Spleen (tissue), 11 donors: ENCODE data around the gene ADAM10. TPM values are rescaled to one million over a fixed set of nuclear protein-coding genes. Genes with fewer than 3 reads are reported as not detected.

Source experiments
- DNase-seq: peaks from one replicate; pipeline ENCODE4 v3.0.0-alpha.2; 2020
- H3K27ac ChIP-seq, 8 donors: fragments of 200-600 bp; sonication (generic) in 7 of 8; 1 replicate in 4 of 8; 2 replicates in 4 of 8; pipeline versions ENCODE4 v1.5.0 to v1.8.0; 2016 to 2021; ENCODE audit warnings: inconsistent platforms in 4 of 8, mild to moderate bottlenecking in 4 of 8, moderate library complexity in 1 of 8
- H3K27me3 ChIP-seq, 7 donors: fragments of 200-600 bp; sonication (generic) in 6 of 7; replicated peaks in 1 of 7; 1 replicate in 4 of 7; 2 replicates in 3 of 7; pipeline versions ENCODE4 v1.5.0 to v1.8.0; 2016 to 2021; ENCODE audit warnings: inconsistent platforms in 3 of 7, mild to moderate bottlenecking in 1 of 7
- H3K36me3 ChIP-seq, 6 donors: fragments of 200-600 bp; sonication (generic) in 5 of 6; 1 replicate in 4 of 6; 2 replicates in 2 of 6; pipeline versions ENCODE4 v1.5.0 to v1.8.0; 2016 to 2021; ENCODE audit warnings: inconsistent platforms in 2 of 6
- H3K4me1 ChIP-seq, 6 donors: fragments of 200-600 bp; sonication (generic) in 5 of 6; 1 replicate in 3 of 6; 2 replicates in 3 of 6; pipeline versions ENCODE4 v1.5.0 to v1.8.0; 2016 to 2021; ENCODE audit warnings: inconsistent platforms in 3 of 6
- H3K4me3 ChIP-seq, 8 donors: fragments of 200-600 bp; sonication (generic) in 7 of 8; 1 replicate in 4 of 8; 2 replicates in 4 of 8; pipeline versions ENCODE4 v1.5.0 to v1.8.0; 2016 to 2021; ENCODE audit warnings: inconsistent platforms in 4 of 8, mild to moderate bottlenecking in 4 of 8, moderate library complexity in 2 of 8
- H3K9me3 ChIP-seq, 8 donors: fragments of 200-600 bp; sonication (generic) in 7 of 8; 1 replicate in 4 of 8; 2 replicates in 4 of 8; pipeline versions ENCODE4 v1.5.0 to v1.8.0; 2016 to 2021; ENCODE audit warnings: inconsistent platforms in 4 of 8
- CTCF ChIP-seq, 11 experiments: fragments of 200-600 bp in 7 of 11; fragments of 450-650 bp in 4 of 11; sonication (generic) in 4 of 11; IDR thresholded peaks in 8 of 11; conservative IDR thresholded peaks in 3 of 11; 1 replicate in 7 of 11; 2 replicates in 4 of 11; pipeline versions ENCODE4 v1.4.0 to v1.8.0; 2016 to 2021; ENCODE audit warnings: antibody characterized with exemption in 11 of 11, inconsistent platforms in 4 of 11, mild to moderate bottlenecking in 1 of 11
- POLR2A ChIP-seq, 3 donors: fragments of 450-650 bp; IDR thresholded peaks; one replicate each; pipeline ENCODE4 v1.5.1; 2017; ENCODE audit warnings: antibody characterized with exemption in 3 of 3, mild to moderate bottlenecking in 1 of 3
- POLR2AphosphoS5 ChIP-seq, 3 donors: sonication (generic); formaldehyde crosslinking; IDR thresholded peaks; one replicate each; pipeline ENCODE4 v1.5.1; 2017; ENCODE audit warnings: antibody characterized with exemption in 3 of 3
- WGBS, 5 donors: extraction: QIAGEN DNeasy Blood & Tissue Kit in 3 of 5; methylation state at CpG; one replicate each; pipeline versions ENCODE4 v1.1.5 to v1.1.7; 2013 to 2018; 5-methylcytosine and 5-hydroxymethylcytosine counted together
- intact Hi-C: fragments of 100-400 bp; cut with DNase I; formaldehyde crosslinking; loops from one replicate; pipeline ENCODE4 v1.15.0; 2023; ENCODE audit warnings: low total_unique reads
- polyA plus RNA-seq, 3 donors: library from polyadenylated mRNA; stranded (reverse); fragments of 200-250 nt; gene quantifications; one replicate each; pipeline ENCODE4 v1.2.1, GENCODE V29; 2013
- total RNA-seq, 7 donors: library from RNA; depleted of rRNA in 3 of 7; stranded (reverse); fragments of >200 nt in 3 of 7; fragmentation: NEBNext Ultra II Directional in 4 of 7; extraction: Animal tissue kit (Norgen Biotek cat#: 25700) in 4 of 7; gene quantifications; one replicate each; pipeline versions ENCODE4 v1.1.0 to v1.2.1, GENCODE V29; 2016 to 2021
- donor health status: healthy with polysubstance abuse.
- donor health status: DM: no; HTN: no; CAD: no; lungs with moderate emphysema.
- donor health status: DM: no; HTN: no; CAD: no.
- donor health status: Bipolar disorder and iron deficiency.
- donor health status: healthy.
- donor health status: DM: no; HTN: no; CAD: no.
- donor health status: DM: yes; HTN: yes; CAD: no.

The ADAM10 gene
- total and polyA plus RNA-seq, 10 donors, result 7.6 to 205 (median 123) TPM

GRCh38 chr15:58698887-58699641 lies 50.4 kb downstream of the ADAM10 start:
- no peak for TF ChIP-seq POLR2A (IDR thresholded peaks at IDR 0.05)
- no peak for TF ChIP-seq CTCF (IDR thresholded peaks at IDR 0.05 in 8 of 11, conservative IDR thresholded peaks at IDR 0.05 in 3 of 11)
- no peak for TF ChIP-seq POLR2AphosphoS5 (IDR thresholded peaks at IDR 0.05)
- peaks cover 0 to 36% (median 23%) of the 10 kb centered on the region in 8 donors for H3K9me3 ChIP-seq
- intact Hi-C loops, result no loop called here
- H3K4me1 ChIP-seq, result peaks cover 0 to 56% (median 25%) of the 10 kb centered on the region in 6 donors
- DNase-seq, result no peak
- no peak overlapping the region for H3K27ac ChIP-seq
- H3K4me3 ChIP-seq, result no peak overlapping the region
- 79 to 93% (median 85%) methylated on average over 2 of the region's 2 CpGs for WGBS, 5 donors
- peaks cover 0 to 38% (median 4%) of the 10 kb centered on the region in 6 donors for H3K36me3 ChIP-seq
- H3K27me3 ChIP-seq, result no peaks in the 10 kb centered on the region

- peaks cover 0 to 48% (median 14%) of the 10 kb centered on the region in 6 donors for H3K4me1 ChIP-seq
- H3K27ac ChIP-seq, result no peak overlapping the region
- H3K9me3 ChIP-seq, result peaks cover 0 to 25% (median 20%) of the 10 kb centered on the region in 8 donors
- no peak for DNase-seq
- no peak overlapping the region for H3K4me3 ChIP-seq
- intact Hi-C loops, result no loop called here
- TF ChIP-seq CTCF (IDR thresholded peaks at IDR 0.05 in 8 of 11, conservative IDR thresholded peaks at IDR 0.05 in 3 of 11), result no peak
- H3K27me3 ChIP-seq, result no peaks in the 10 kb centered on the region
- peaks cover 0 to 40% (median 4%) of the 10 kb centered on the region in 6 donors for H3K36me3 ChIP-seq
- 86 to 96% (median 94%) methylated on average over 2 of the region's 2 CpGs for WGBS, 5 donors
Observed at GRCh38 chr15:58697220-58697619, 52.3 kb downstream of the ADAM10 start.

GRCh38 chr15:58696738-58697137 lies 52.8 kb downstream of the ADAM10 start:
- Histone ChIP-seq H3K4me1 (peaks cover 0 to 48% (median 14%) of the 10 kb centered on the region in 6 donors), H3K27me3 (no peaks in the 10 kb centered on the region), H3K4me3 (no peak overlapping the region), H3K27ac (no peak overlapping the region), H3K9me3 (peaks cover 0 to 24% (median 20%) of the 10 kb centered on the region in 8 donors), H3K36me3 (peaks cover 0 to 41% (median 3%) of the 10 kb centered on the region in 6 donors)
- TF ChIP-seq CTCF (IDR thresholded peaks at IDR 0.05 in 8 of 11, conservative IDR thresholded peaks at IDR 0.05 in 3 of 11), result no peak
- no peak for TF ChIP-seq POLR2AphosphoS5 (IDR thresholded peaks at IDR 0.05)
- no peak for TF ChIP-seq POLR2A (IDR thresholded peaks at IDR 0.05)
- intact Hi-C loops, result no loop called here
- WGBS, 5 donors, result 91 to 100% (median 95%) methylated on average over 4 to 6 of the region's 6 CpGs
- no peak for DNase-seq

- 66 to 79% (median 71%) methylated on average over 3 of the region's 3 CpGs for WGBS, 5 donors
- Histone ChIP-seq H3K36me3 (peaks cover 0 to 25% (median 0%) of the 10 kb centered on the region in 6 donors), H3K27me3 (no peaks in the 10 kb centered on the region), H3K9me3 (peaks cover 0 to 20% (median 16%) of the 10 kb centered on the region in 8 donors), H3K4me3 (no peak overlapping the region), H3K27ac (peak overlapping the region in 4 of 8 donors; percentile 6 to 41 (median 24)), H3K4me1 (peaks cover 6 to 59% (median 26%) of the 10 kb centered on the region in 6 donors)
- TF ChIP-seq POLR2AphosphoS5 (IDR thresholded peaks at IDR 0.05) (no peak), POLR2A (IDR thresholded peaks at IDR 0.05) (no peak), CTCF (IDR thresholded peaks at IDR 0.05 in 8 of 11, conservative IDR thresholded peaks at IDR 0.05 in 3 of 11) (no peak)
- DNase-seq, result no peak
- intact Hi-C loops, result no loop called here
Observed at GRCh38 chr15:58694641-58695398, 54.7 kb downstream of the ADAM10 start.
